Activated naive CD8-positive, alpha-beta T cell treated with anti-CD3 and anti-CD28 coated beads for 36 hours (primary cell): Measurements from ENCODE around the gene CFAP44. TPM values are rescaled to one million over a fixed set of nuclear protein-coding genes. Genes with fewer than 3 reads are reported as not detected.

Experiments used
- DNase-seq: peaks from one replicate; pipeline ENCODE4 v3.0.0; 2021
- H3K27ac Mint-ChIP-seq: one replicate; pipeline ENCODE4 v1.8.0; 2022; ENCODE audit warnings: mild to moderate bottlenecking, moderate library complexity, mixed read lengths
- H3K27me3 Mint-ChIP-seq: one replicate; pipeline ENCODE4 v1.8.0; 2022; ENCODE audit warnings: mild to moderate bottlenecking, mixed read lengths
- H3K36me3 Mint-ChIP-seq: one replicate; pipeline ENCODE4 v1.8.0; 2021; ENCODE audit warnings: mild to moderate bottlenecking, mixed read lengths
- H3K4me1 Mint-ChIP-seq: one replicate; pipeline ENCODE4 v1.8.0; 2021; ENCODE audit warnings: mixed read lengths
- H3K4me3 Mint-ChIP-seq: one replicate; pipeline ENCODE4 v1.8.0; 2022; ENCODE audit warnings: mild to moderate bottlenecking, moderate library complexity, mixed read lengths
- H3K9me3 Mint-ChIP-seq: one replicate; pipeline ENCODE4 v1.8.0; 2022; ENCODE audit warnings: mixed read lengths
- total RNA-seq, 2 experiments: library from RNA; stranded (reverse); gene quantifications; one replicate each; pipeline ENCODE4 v1.2.3, GENCODE V29; 2021

CFAP44 gene
- total RNA-seq, 2 experiments from 2014 or later = 3.5 to 3.7 TPM

- peaks cover 14% of the 10 kb centered on the region for H3K9me3 Mint-ChIP-seq
These were observed 12.7 kb downstream of the CFAP44 start for GRCh38 chr3:113428581-113428980.

GRCh38 chr3:113423699-113424098, 17.6 kb downstream of the CFAP44 start:
- no peak overlapping the region for H3K4me3 Mint-ChIP-seq
- H3K27me3 Mint-ChIP-seq = no peaks in the 10 kb centered on the region
- H3K4me1 Mint-ChIP-seq = no peaks in the 10 kb centered on the region
- DNase-seq = no peak
- H3K9me3 Mint-ChIP-seq = peaks cover 14% of the 10 kb centered on the region
- peaks cover 69% of the 10 kb centered on the region for H3K36me3 Mint-ChIP-seq
- no peak overlapping the region for H3K27ac Mint-ChIP-seq

More at GRCh38 chr3:113428581-113428980, 12.7 kb downstream of the CFAP44 start:
- H3K4me1 Mint-ChIP-seq = no peaks in the 10 kb centered on the region
- peaks cover 56% of the 10 kb centered on the region for H3K36me3 Mint-ChIP-seq
- no peak for DNase-seq
- no peak overlapping the region for H3K4me3 Mint-ChIP-seq
- no peaks in the 10 kb centered on the region for H3K27me3 Mint-ChIP-seq
- H3K27ac Mint-ChIP-seq = no peak overlapping the region

GRCh38 chr3:113421082-113421481, 20.2 kb downstream of the CFAP44 start:
- Mint-ChIP-seq H3K36me3 (peaks cover 56% of the 10 kb centered on the region), H3K27ac (no peak overlapping the region), H3K27me3 (no peaks in the 10 kb centered on the region), H3K4me1 (no peaks in the 10 kb centered on the region), H3K4me3 (no peak overlapping the region), H3K9me3 (peaks cover 9% of the 10 kb centered on the region)
- DNase-seq = no peak

DNA sequence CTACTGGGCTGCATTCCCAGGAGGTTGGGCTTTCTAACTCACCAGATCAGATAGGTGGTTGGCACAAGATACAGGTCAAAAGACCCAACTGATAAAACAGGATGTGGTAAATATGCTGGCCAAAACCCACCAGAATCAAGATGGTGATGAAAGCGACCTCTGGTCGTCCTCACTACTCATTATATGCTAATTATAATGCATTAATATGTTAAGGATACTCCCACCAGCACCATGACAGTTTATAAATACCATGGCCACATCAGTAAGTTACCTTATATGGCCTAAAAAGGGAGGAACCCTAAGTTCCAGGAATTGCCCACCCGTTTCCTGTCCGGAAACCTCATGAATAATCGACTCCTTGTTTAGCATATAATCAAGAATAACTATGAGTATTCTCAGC, 31.6 kb downstream of the CFAP44 start:
- DNase-seq = no peak
- no peak overlapping the region for H3K4me3 Mint-ChIP-seq

DNA sequence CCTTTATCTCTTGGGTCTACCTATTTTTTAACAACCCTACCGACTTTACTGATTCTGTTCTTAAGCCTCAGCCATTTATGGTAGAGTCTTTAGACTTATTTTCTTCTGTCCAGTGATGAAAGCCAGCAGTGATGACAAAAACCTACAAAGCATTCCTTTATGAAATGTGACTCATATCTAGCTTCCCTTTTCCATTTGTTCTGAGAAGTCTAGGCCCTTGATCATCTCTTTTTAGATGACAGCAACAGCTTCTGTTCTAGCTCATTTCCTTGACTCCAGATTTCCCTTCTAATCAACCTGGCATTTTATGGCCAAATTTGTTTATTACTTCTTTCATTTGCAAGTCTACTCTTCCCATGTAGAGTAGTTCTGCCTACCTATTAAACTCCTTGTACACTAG, 36.1 kb downstream of the CFAP44 start:
- DNase-seq = no peak
- peaks cover 5% of the 10 kb centered on the region for H3K4me1 Mint-ChIP-seq
- peaks cover 2% of the 10 kb centered on the region for H3K9me3 Mint-ChIP-seq
- H3K36me3 Mint-ChIP-seq = peaks cover 13% of the 10 kb centered on the region
- no peak overlapping the region for H3K27ac Mint-ChIP-seq
- H3K27me3 Mint-ChIP-seq = no peaks in the 10 kb centered on the region
- H3K4me3 Mint-ChIP-seq = no peak overlapping the region

More for the DNA sequence above, 31.6 kb downstream of the CFAP44 start:
- Mint-ChIP-seq H3K9me3 (peaks cover 32% of the 10 kb centered on the region), H3K27me3 (no peaks in the 10 kb centered on the region), H3K4me1 (peaks cover 5% of the 10 kb centered on the region), H3K36me3 (peaks cover 26% of the 10 kb centered on the region), H3K27ac (no peak overlapping the region)

GRCh38 chr3:113404637-113405036, 36.7 kb downstream of the CFAP44 start:
- H3K27me3 Mint-ChIP-seq = no peaks in the 10 kb centered on the region
- no peak overlapping the region for H3K27ac Mint-ChIP-seq
- H3K9me3 Mint-ChIP-seq = peaks cover 2% of the 10 kb centered on the region
- DNase-seq = no peak
- H3K4me1 Mint-ChIP-seq = peaks cover 5% of the 10 kb centered on the region
- peaks cover 13% of the 10 kb centered on the region for H3K36me3 Mint-ChIP-seq
- H3K4me3 Mint-ChIP-seq = no peak overlapping the region

Other genes starting within 250 kb of the CFAP44 start
- gene BOC, start 229.9 kb downstream of the CFAP44 start, total RNA-seq = under 1 TPM in 1 of 2 experiments, not detected in 1; 0.44 TPM
- 10 to 100 TPM; 21.4 to 26.9 TPM for gene SPICE1, start 73.7 kb upstream of the CFAP44 start, total RNA-seq
- gene SIDT1, start 91.1 kb upstream of the CFAP44 start, total RNA-seq = 10 to 100 TPM; 18.0 to 19.9 TPM